H9 (cell line): ENCODE data around the gene KCTD19. TPM values are rescaled to one million over a fixed set of nuclear protein-coding genes. Genes with fewer than 3 reads are reported as not detected.

ENCODE experiments used
- DNase-seq: peaks from one replicate; pipeline ENCODE4 v3.0.0-alpha.2; 2017
- H2AFZ ChIP-seq: one replicate; pipeline ENCODE4 v1.6.1; 2013; ENCODE audit warnings: mild to moderate bottlenecking, low read length, control low read depth, moderate library complexity
- H2AK5ac ChIP-seq: 2 replicates; pipeline ENCODE4 v1.6.1; 2013; ENCODE audit warnings: low read length, control low read depth, mixed read lengths; ENCODE audit not compliant: insufficient read length
- H2BK120ac ChIP-seq: one replicate; pipeline ENCODE4 v1.6.1; 2013; ENCODE audit warnings: low read depth, mild to moderate bottlenecking, low read length, control low read depth, inconsistent platforms; ENCODE audit not compliant: poor library complexity, severe bottlenecking
- H2BK12ac ChIP-seq: 2 replicates; pipeline ENCODE4 v1.6.1; 2013; ENCODE audit warnings: low read length, control low read depth, mixed read lengths, low read depth; ENCODE audit not compliant: insufficient read length
- H2BK15ac ChIP-seq: 2 replicates; pipeline ENCODE4 v1.6.1; 2013; ENCODE audit warnings: low read depth, low read length, control low read depth
- H2BK20ac ChIP-seq: one replicate; pipeline ENCODE4 v1.6.1; 2013; ENCODE audit warnings: low read depth, mild to moderate bottlenecking, low read length, control low read depth, inconsistent platforms; ENCODE audit not compliant: poor library complexity, severe bottlenecking
- H2BK5ac ChIP-seq: 2 replicates; pipeline ENCODE4 v1.6.1; 2013; ENCODE audit warnings: low read length, control low read depth, mixed read lengths; ENCODE audit not compliant: insufficient read length
- H3K14ac ChIP-seq: 2 replicates; pipeline ENCODE4 v1.6.1; 2013; ENCODE audit warnings: low read length, control low read depth; ENCODE audit not compliant: insufficient read depth
- H3K18ac ChIP-seq: 2 replicates; pipeline ENCODE4 v1.6.1; 2013; ENCODE audit warnings: low read depth, mild to moderate bottlenecking, mixed read lengths, low read length, control low read depth; ENCODE audit not compliant: insufficient read length
- H3K23ac ChIP-seq: 2 replicates; pipeline ENCODE4 v1.6.1; 2013; ENCODE audit warnings: low read length, control low read depth, mixed read lengths, low read depth; ENCODE audit not compliant: insufficient read length
- H3K23me2 ChIP-seq: 2 replicates; pipeline ENCODE4 v1.6.1; 2013; ENCODE audit warnings: low read depth, mild to moderate bottlenecking, mixed read lengths, low read length, control low read depth; ENCODE audit not compliant: insufficient read length, poor library complexity, severe bottlenecking
- H3K27ac ChIP-seq: 2 replicates; pipeline ENCODE4 v1.5.1; 2013; ENCODE audit warnings: low read length, control low read depth, mixed read lengths, low read depth; ENCODE audit not compliant: insufficient read length
- H3K27me3 ChIP-seq: 2 replicates; pipeline ENCODE4 v1.6.1; 2013; ENCODE audit warnings: low read length, control low read depth, inconsistent platforms; ENCODE audit not compliant: insufficient read depth
- H3K4ac ChIP-seq: 2 replicates; pipeline ENCODE4 v1.6.1; 2013; ENCODE audit warnings: low read depth, mild to moderate bottlenecking, control low read depth, inconsistent platforms, low read length, moderate library complexity
- H3K4me1 ChIP-seq: 2 replicates; pipeline ENCODE4 v1.6.1; 2013; ENCODE audit warnings: low read length, control low read depth, inconsistent platforms; ENCODE audit not compliant: insufficient read depth
- H3K4me2 ChIP-seq: 2 replicates; pipeline ENCODE4 v1.6.1; 2013; ENCODE audit warnings: low read length, control low read depth, mixed read lengths; ENCODE audit not compliant: insufficient read length, insufficient read depth
- H3K56ac ChIP-seq: 2 replicates; pipeline ENCODE4 v1.6.1; 2013; ENCODE audit warnings: low read depth, mild to moderate bottlenecking, mixed read lengths, low read length, control low read depth; ENCODE audit not compliant: insufficient read length
- H3K79me1 ChIP-seq: 2 replicates; pipeline ENCODE4 v1.6.1; 2013; ENCODE audit warnings: low read depth, mild to moderate bottlenecking, moderate library complexity, low read length, control low read depth, inconsistent platforms; ENCODE audit not compliant: insufficient read depth, poor library complexity, severe bottlenecking
- H3K79me2 ChIP-seq: 2 replicates; pipeline ENCODE4 v1.6.1; 2013; ENCODE audit warnings: low read length, control low read depth, inconsistent platforms; ENCODE audit not compliant: insufficient read depth
- H3K9ac ChIP-seq: 2 replicates; pipeline ENCODE4 v1.6.1; 2013; ENCODE audit warnings: low read length, control low read depth, mixed read lengths; ENCODE audit not compliant: insufficient read length; ENCODE audit errors: extremely low read depth
- H3K9me3 ChIP-seq: one replicate; pipeline ENCODE4 v1.6.1; 2013; ENCODE audit warnings: low read depth, low read length, inconsistent platforms; ENCODE audit not compliant: control insufficient read depth
- H3T11ph ChIP-seq: one replicate; pipeline ENCODE4 v1.6.1; 2013; ENCODE audit warnings: mild to moderate bottlenecking, low read length, control low read depth, inconsistent platforms
- H4K20me1 ChIP-seq: one replicate; pipeline ENCODE4 v1.6.1; 2013; ENCODE audit not compliant: control insufficient read depth, insufficient read length, insufficient read depth
- H4K5ac ChIP-seq: 2 replicates; pipeline ENCODE4 v1.6.1; 2013; ENCODE audit warnings: low read depth, mild to moderate bottlenecking, mixed read lengths, low read length, control low read depth; ENCODE audit not compliant: insufficient read length
- H4K8ac ChIP-seq: replicated peaks from 2 replicates; pipeline ENCODE4 v1.6.1; 2013; ENCODE audit warnings: low read length, control low read depth, mixed read lengths, low read depth; ENCODE audit not compliant: insufficient read length
- H4K91ac ChIP-seq: 2 replicates; pipeline ENCODE4 v1.6.1; 2013; ENCODE audit warnings: low read depth, mild to moderate bottlenecking, moderate library complexity, mixed read lengths, low read length, control low read depth; ENCODE audit not compliant: insufficient read length
- H3K27ac Mint-ChIP-seq, 3 experiments: 2 replicates in 2 of 3; 3 replicates in 1 of 3; pipeline ENCODE4 v1.8.0; 2020 to 2021; ENCODE audit warnings: mixed read lengths in 3 of 3, mild to moderate bottlenecking in 1 of 3, moderate library complexity in 1 of 3
- H3K27me3 Mint-ChIP-seq: 2 replicates; pipeline ENCODE4 v1.8.0; 2021; ENCODE audit warnings: low read depth, mild to moderate bottlenecking, moderate library complexity, mixed read lengths
- H3K36me3 Mint-ChIP-seq, 3 experiments: 2 replicates in 2 of 3; 3 replicates in 1 of 3; pipeline ENCODE4 v1.8.0; 2020 to 2021; ENCODE audit warnings: low read depth in 3 of 3, mixed read lengths in 3 of 3; ENCODE audit not compliant: insufficient read depth in 1 of 3
- H3K4me1 Mint-ChIP-seq, 2 experiments: 2 replicates each; pipeline ENCODE4 v1.8.0; 2020; ENCODE audit warnings: mixed read lengths in 2 of 2
- H3K4me3 Mint-ChIP-seq, 2 experiments: 2 replicates in 1 of 2; 3 replicates in 1 of 2; pipeline ENCODE4 v1.8.0; 2020 to 2021; ENCODE audit warnings: mild to moderate bottlenecking in 2 of 2, mixed read lengths in 2 of 2, moderate library complexity in 1 of 2
- H3K9me3 Mint-ChIP-seq, 2 experiments: 2 replicates in 1 of 2; 3 replicates in 1 of 2; pipeline ENCODE4 v1.8.0; 2020; ENCODE audit warnings: mild to moderate bottlenecking in 2 of 2, mixed read lengths in 2 of 2, moderate library complexity in 1 of 2
- CTCF ChIP-seq: fragments of 200-600 bp; sonication (generic); conservative IDR thresholded peaks from 3 replicates; pipeline ENCODE4 v1.8.0; 2021; ENCODE audit warnings: antibody characterized with exemption, mild to moderate bottlenecking
- WGBS: extraction: QIAGEN DNeasy Blood & Tissue Kit; methylation state at CpG from one replicate; pipeline ENCODE4 v1.1.7; 2013; ENCODE audit warnings: missing lambda C conversion rate, low lambda C conversion rate, mixed read lengths; ENCODE audit not compliant: insufficient read length; ENCODE audit errors: extremely low coverage; 5-methylcytosine and 5-hydroxymethylcytosine counted together
- total RNA-seq: library from RNA; stranded (reverse); gene quantifications from 2 replicates; pipeline ENCODE4 v1.2.1, GENCODE V29; 2021

Gene KCTD19
- total RNA-seq, 1 experiment from 2014 or later: 0.13 TPM

GRCh38 chr16:67341250-67341649 lies 14.7 kb upstream of the KCTD19 start:
- no peak overlapping the region for H3K4me3 Mint-ChIP-seq
- Histone ChIP-seq H4K20me1 (no peaks in the 10 kb centered on the region), H3K27me3 (no peaks in the 10 kb centered on the region), H2BK15ac (no peak overlapping the region), H4K5ac (no peak overlapping the region), H3K18ac (no peak overlapping the region), H3K27ac (no peak overlapping the region), H3K14ac (no peak overlapping the region), H3K23me2 (no peaks in the 10 kb centered on the region), H3K4ac (no peak overlapping the region), H2AFZ (no peak overlapping the region), H3T11ph (no peak overlapping the region), H3K23ac (no peak overlapping the region), H3K9me3 (no peaks in the 10 kb centered on the region), H2BK120ac (no peak overlapping the region), H2BK5ac (no peak overlapping the region), H4K8ac (no peak overlapping the region), H2BK20ac (no peak overlapping the region), H3K9ac (no peak overlapping the region), H3K79me2 (no peaks in the 10 kb centered on the region), H3K56ac (no peak overlapping the region), H2BK12ac (no peak overlapping the region), H4K91ac (no peak overlapping the region), H3K4me1 (no peaks in the 10 kb centered on the region), H3K79me1 (no peaks in the 10 kb centered on the region), H2AK5ac (no peak overlapping the region), H3K4me2 (no peak overlapping the region)
- H3K27me3 Mint-ChIP-seq: no peaks in the 10 kb centered on the region; the same call in 1 of the 2 replicates
- TF ChIP-seq CTCF: no peak
- no peaks in the 10 kb centered on the region for H3K9me3 Mint-ChIP-seq
- no peaks in the 10 kb centered on the region for H3K4me1 Mint-ChIP-seq
- DNase-seq: no peak
- H3K36me3 Mint-ChIP-seq: no peaks in the 10 kb centered on the region
- WGBS: no CpG with 5 or more reads among the region's 3 CpGs
- no peak overlapping the region for H3K27ac Mint-ChIP-seq
